Dermis microvascular lymphatic vessel endothelial cell (primary cell): Measurements from ENCODE around the gene SSR3. TPM values are rescaled to one million over a fixed set of nuclear protein-coding genes. Genes with fewer than 3 reads are reported as not detected.
"Not testable (repeated sequence)": the region's sequence is repeated elsewhere in the genome, so short reads cannot be mapped to it uniquely, and the experiment has no call there.

Source experiments
- DNase-seq, 2 donors: peaks; one replicate each; pipeline versions ENCODE4 v3.0.0 to v3.0.0-alpha.2; 2010; ENCODE audit warnings: low read depth in 2 of 2
- total RNA-seq: library from RNA; depleted of rRNA; stranded (reverse); fragments of >200 nt; gene quantifications from 2 replicates; pipeline ENCODE4 v1.2.1, GENCODE V29; 2014

SSR3 gene
- 157 and 161 TPM in 2 replicates for total RNA-seq

GRCh38 chr3:156554842-156555687, at the start of gene SSR3:
Gene SSR3 (minus strand): TSS chr3:156555117. CDS start chr3:156555089, 28 bp downstream.
- peak; percentile 99 to 100 for DNase-seq

GRCh38 chr3:156604064-156604641, 49.2 kb upstream of the SSR3 start:
- DNase-seq: no peak

- no peak for DNase-seq
These were observed 48.6 kb upstream of the SSR3 start for GRCh38 chr3:156603379-156604017.

DNA sequence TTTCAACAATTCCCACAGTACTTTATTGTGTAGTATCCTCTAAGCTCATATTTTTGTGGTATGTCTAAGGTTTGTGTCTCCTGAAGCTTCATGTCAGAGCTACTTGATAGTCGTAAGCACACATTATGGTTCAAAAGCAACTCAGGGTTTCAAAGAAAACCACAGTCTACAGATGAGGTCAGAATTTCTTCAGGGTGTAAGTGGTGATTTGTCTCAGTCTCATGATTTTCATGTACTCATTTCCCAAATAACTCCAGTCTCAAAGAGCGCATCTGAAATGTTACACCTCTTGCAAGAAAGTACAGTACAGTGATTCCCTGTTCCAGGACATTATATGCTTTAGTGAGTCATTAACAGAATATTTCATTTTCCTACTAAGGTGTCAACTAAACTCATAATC, 47.5 kb upstream of the SSR3 start:
- DNase-seq: no peak

- no peak for DNase-seq
These were observed 46.6 kb upstream of the SSR3 start for GRCh38 chr3:156601497-156601896.

DNA sequence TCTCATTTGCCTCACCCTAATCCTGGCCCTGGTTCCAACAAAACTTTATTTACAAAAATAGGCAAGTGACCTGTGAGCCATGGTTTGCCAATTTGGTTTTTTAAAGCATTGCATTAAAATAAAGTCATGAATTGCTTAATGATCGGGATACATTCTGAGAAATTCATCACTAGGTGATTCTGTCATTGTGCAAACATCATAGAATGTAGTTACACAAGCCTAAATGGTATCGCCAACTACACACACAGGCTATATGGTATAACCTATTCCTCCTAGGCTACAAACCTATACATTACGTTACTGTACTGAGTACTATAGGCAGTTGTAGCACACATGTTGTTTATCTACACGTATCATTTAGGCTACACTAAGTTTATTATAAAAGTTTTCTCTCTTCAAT, 45.9 kb upstream of the SSR3 start:
- DNase-seq: no peak

DNA sequence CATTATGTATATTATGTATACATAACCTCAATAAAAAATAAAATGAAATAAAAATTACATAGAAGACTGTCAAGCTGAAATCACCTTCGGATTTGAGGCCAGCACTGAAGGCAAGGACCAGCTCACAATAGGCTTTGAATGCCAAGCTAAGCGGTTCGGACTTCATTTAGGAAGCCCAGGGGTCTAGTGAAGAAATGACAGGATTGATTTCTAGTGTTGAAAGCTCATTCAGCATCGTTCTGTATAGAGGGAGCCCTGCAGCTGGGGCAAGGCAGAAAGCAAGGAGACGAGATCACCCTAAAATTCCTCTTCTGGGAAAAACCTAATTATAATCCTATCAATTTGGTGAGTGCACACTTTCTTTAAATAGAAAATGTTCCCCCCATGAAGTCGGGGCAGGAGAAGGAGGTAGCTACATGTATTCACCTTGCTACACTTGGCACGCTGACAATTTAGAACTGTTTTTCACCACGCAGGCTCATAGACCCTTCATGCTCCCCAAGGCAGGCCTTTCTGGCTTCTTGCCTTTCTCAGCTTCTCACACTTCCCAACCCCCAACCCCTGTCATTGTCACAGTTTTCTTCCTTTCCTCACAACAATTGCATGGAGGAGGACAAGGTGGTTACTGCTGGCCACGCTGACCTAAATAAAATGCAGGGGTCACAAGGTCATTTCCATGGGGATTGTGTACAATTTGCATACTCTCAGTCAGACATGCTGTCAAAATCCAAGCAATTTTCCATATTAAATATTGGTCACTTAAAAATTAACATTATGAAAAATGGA, 44.4 kb upstream of the SSR3 start:
- no peak for DNase-seq

DNA sequence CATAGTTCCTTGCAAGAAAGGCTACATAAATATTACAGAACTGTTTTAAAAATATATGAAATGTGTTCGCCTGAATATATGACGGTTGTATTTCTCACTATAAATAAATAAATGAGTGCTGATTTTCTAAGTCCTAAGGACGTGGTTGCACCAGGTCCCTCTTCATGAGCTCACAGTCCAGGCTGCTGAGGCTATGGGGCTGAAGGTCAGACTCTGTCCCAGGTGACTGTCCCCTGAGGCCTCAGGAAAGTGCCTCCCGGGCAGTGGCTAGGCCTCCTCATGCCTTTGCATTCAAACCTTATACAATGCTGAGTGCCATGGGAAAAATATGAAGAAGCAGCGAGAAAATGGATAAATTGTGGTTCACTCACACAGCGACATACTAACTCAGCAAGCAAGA, 43.5 kb upstream of the SSR3 start:
- no peak for DNase-seq

- DNase-seq: no peak
These were observed 39.3 kb upstream of the SSR3 start for GRCh38 chr3:156594219-156594683.

- no peak for DNase-seq
These were observed 38.9 kb upstream of the SSR3 start for GRCh38 chr3:156593814-156594213.

GRCh38 chr3:156589806-156590205, 34.9 kb upstream of the SSR3 start:
- not testable (repeated sequence) for DNase-seq

DNA sequence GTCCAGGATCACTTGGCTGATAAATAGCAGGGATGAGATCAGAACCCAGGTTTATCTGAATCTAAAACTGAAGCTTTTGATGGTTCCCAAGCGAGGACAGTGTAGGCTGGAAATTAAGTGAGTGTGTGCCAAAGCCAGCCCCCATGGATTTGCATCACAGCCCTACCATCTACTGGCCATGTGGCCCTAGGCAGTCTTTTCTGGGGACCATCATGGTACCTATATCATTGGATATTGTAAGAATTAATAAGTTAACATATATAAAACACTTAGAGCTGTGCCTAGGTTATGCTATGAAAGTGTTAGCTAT, 32.8 kb upstream of the SSR3 start:
- DNase-seq: no peak

DNA sequence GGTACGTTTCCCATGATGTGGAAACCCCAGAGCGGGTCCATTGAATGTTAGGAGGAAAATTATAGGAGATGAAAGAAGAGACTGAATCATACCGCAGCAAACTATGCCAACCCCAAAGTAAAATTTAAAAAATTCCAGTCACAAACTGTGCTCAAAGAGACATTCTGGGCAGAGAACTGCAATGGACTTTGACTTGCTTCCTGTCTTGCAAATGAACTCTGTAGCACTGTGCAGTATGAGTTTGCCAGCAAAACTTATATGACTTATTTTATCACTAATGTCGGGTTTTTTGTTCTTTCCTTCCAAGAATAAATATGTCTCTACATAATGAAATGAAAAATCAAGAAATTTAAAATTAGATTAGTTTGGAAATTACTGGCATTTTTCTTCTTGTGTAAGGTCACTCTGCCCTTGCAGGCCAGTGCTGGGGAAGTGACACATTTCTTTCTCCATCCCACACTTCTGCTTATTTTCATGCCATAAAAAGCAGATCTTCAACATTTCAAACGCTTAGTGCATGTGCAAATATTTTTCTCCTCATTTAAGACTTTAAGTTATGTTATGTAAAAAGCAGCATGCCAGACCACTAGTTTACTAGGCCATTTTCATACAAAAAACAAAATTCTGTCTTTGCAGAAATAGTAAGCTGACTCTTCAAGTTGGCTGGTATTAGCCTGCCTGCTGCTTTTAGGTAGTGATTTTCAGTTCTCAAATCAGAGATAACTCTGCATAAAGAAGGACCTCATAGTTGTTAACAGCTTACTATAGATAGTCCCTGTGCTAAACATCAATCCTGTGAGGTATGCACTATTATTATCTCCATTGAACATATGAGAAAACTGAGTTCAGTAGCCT, 32.2 kb upstream of the SSR3 start:
- no peak for DNase-seq

DNA sequence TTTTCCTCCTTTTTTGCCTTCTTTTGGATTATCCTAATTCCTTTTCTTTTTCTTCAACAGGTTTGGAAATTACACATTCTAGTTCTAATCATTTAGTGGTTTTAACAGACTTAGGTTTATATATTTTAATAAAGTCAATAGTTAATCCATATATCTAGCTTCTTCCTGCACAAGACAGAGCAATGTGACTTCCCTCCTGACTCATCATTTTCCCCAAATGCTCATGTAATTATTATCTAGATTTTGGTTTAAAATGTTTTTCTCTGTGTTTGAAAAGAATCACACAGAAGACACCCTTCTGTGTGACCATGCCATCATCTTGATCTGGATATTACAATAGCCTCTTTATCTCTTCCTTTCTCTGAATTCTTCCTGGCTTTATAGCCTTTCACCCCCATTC, 28.6 kb upstream of the SSR3 start:
- no peak for DNase-seq

GRCh38 chr3:156582532-156583183, 27.7 kb upstream of the SSR3 start:
- no peak for DNase-seq

DNA sequence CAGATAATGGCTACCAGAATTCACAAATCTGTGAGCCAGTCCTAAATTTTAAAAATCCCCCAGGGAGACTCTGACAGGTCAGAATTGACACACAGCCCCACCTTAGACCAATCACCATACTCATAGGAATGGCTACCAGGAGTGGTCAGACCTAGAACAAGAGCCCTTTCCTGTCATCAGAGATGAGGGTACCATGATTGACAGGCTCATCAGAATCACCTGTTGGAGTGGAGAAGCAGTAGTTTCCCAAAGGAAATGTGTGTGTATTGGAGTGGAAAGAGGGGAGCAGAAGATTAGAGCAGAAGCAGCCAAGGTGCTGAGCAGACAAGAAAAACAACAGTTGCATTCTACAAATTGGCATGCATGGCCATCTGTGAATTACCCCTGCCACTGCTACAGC, 27.0 kb upstream of the SSR3 start:
- DNase-seq: no peak

GRCh38 chr3:156581033-156581432, 26.1 kb upstream of the SSR3 start:
- DNase-seq: no peak

DNA sequence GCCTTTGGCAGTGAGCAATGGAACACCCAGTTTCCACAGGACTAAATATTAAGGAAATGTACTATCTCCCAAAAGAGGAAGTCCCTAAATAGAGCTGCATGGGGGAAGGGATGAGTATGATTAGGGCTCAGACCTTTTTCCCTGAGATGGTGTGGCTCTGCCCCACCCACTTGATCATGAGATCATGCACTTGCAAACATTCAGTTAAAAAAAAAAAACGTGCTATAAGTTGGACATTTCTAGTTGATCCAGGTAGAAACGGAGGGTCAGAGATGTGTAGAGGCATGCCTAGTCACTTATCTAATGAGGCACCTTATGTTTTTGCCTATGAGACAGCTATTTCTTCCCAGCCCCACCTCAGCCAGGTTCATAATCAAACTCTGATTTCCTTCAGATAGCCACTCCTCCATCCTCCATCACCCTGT, 24.5 kb upstream of the SSR3 start:
- no peak for DNase-seq

- DNase-seq: no peak
These were observed 22.8 kb upstream of the SSR3 start for GRCh38 chr3:156577736-156578135.

DNA sequence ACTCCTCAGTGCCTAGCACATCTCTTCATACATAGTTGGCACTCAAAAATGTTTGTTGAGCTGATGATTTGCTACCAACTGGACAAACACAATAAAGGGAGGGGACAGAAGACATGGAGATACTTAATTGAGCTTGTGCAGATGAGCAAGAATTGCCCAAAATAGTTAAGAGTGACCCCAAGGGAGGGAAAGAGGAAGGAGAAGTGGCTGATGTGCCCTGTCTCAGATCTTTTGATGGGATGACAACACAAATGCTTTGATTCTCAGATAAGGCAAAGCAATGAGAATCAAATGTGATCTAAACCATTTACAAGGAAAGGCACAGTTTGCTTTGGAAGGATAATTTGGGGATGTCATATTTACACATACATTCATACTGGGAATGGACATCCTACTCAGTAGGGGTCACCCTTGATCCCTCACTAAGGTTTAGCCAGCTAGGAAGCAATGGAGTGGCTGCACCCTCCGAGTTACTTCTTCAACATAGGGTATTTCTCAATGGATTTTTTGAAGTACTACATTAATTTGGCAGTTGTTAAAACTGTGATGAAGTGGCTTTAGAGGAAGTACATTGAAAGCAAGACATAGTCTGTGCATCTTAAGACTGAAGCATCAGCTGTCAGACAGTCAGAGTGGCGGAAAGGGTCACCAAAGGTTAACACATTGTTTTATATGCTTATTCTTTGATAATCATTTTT, 21.9 kb upstream of the SSR3 start:
- DNase-seq: no peak
